HCT116 (cell line): Measurements from ENCODE around the gene POGK. TPM values are rescaled to one million over a fixed set of nuclear protein-coding genes. Genes with fewer than 3 reads are reported as not detected.

ENCODE experiments used
- ATAC-seq: fragments of 200-7000 bp; cut with Tn5 transposase; 2 replicates; pipeline ENCODE4 v1.9.1; 2020; ENCODE audit warnings: mild to moderate bottlenecking, moderate library complexity
- BruUV-seq: library from RNA; stranded (reverse); fragments of 400-500 nt; replicated peaks from 2 replicates; lab custom pipeline; 2021; lab: Mats Ljungman, UMichigan
- CTCF ChIA-PET: fragments of 300-600 bp; sonication (Branson Sonifier 250); formaldehyde crosslinking; loops from one replicate; lab custom pipeline; 2021; ENCODE audit warnings: antibody characterized with exemption; lab: Charles Lee
- POLR2A ChIA-PET: fragments of 300-600, 350-600 bp; sonication (Branson Sonifier 250); formaldehyde crosslinking; loops from one replicate; lab custom pipeline; 2021; ENCODE audit warnings: antibody characterized with exemption; lab: Charles Lee
- RAD21 ChIA-PET, 2 experiments: fragments of 300-600 bp; sonication (Branson Sonifier 250); formaldehyde crosslinking; loops; one replicate each; lab custom pipeline; 2023; ENCODE audit warnings: low total read pairs in 2 of 2; ENCODE audit not compliant: uncharacterized antibody in 2 of 2, unreplicated experiment in 2 of 2, low non-redundant PET in 1 of 2; lab: Charles Lee
- DNase-seq: peaks from one replicate; pipeline ENCODE4 v3.0.0-alpha.2; 2010; ENCODE audit warnings: low read depth, low spot score
- H2AFZ ChIP-seq: fragments of 200-600 bp; shearing (Covaris generic), sonication (generic); 2 replicates; pipeline ENCODE4 v1.6.1; 2017; ENCODE audit warnings: low read depth, mixed run types, mixed read lengths, antibody characterized with exemption, low read length; ENCODE audit not compliant: poor library complexity, severe bottlenecking
- H3K27ac ChIP-seq: 2 replicates; pipeline ENCODE4 v1.5.1; 2012; ENCODE audit warnings: low read depth, low read length
- H3K27me3 ChIP-seq: fragments of 200-600 bp; sonication (generic); 2 replicates; pipeline ENCODE4 v1.6.1; 2016; ENCODE audit warnings: mixed run types, low read length, mixed read lengths; ENCODE audit not compliant: insufficient read depth
- H3K36me3 ChIP-seq, 2 experiments: fragments of 200-500 bp in 1 of 2; fragments of 200-600 bp in 1 of 2; sonication (Bioruptor generic) in 1 of 2; sonication (generic) in 1 of 2; 2 replicates each; pipeline versions ENCODE4 v1.5.1 to v1.6.1; 2014 to 2016; ENCODE audit warnings: low read length in 2 of 2, inconsistent platforms in 1 of 2, mixed read lengths in 1 of 2, mixed run types in 1 of 2; ENCODE audit not compliant: insufficient read depth in 2 of 2, control insufficient read depth in 1 of 2
- H3K4me1 ChIP-seq, 2 experiments: fragments of 200-600 bp in 1 of 2; sonication (generic) in 1 of 2; 2 replicates each; pipeline versions ENCODE4 v1.5.1 to v1.6.1; 2012 to 2017; ENCODE audit warnings: low read length in 2 of 2, inconsistent platforms in 1 of 2, mild to moderate bottlenecking in 1 of 2, mixed read lengths in 1 of 2, mixed run types in 1 of 2, moderate library complexity in 1 of 2; ENCODE audit not compliant: insufficient read depth in 2 of 2, control insufficient read depth in 1 of 2
- H3K4me2 ChIP-seq: fragments of 200-600 bp; sonication (generic); 2 replicates; pipeline ENCODE4 v1.6.1; 2017; ENCODE audit warnings: mixed run types, low read length, mixed read lengths
- H3K4me3 ChIP-seq, 2 experiments: fragments of 200-600 bp in 1 of 2; sonication (generic) in 1 of 2; replicated peaks in 1 of 2; 2 replicates each; pipeline ENCODE4 v1.5.1; 2011 to 2016; ENCODE audit warnings: low read length in 2 of 2, control low read depth in 1 of 2, low read depth in 1 of 2, mild to moderate bottlenecking in 1 of 2, mixed read lengths in 1 of 2, mixed run types in 1 of 2
- H3K79me2 ChIP-seq: fragments of 200-600 bp; sonication (generic); 2 replicates; pipeline ENCODE4 v1.6.1; 2017; ENCODE audit warnings: mild to moderate bottlenecking, mixed run types, low read length, moderate library complexity, mixed read lengths; ENCODE audit not compliant: insufficient read depth
- H3K9ac ChIP-seq: fragments of 200-600 bp; sonication (generic); 2 replicates; pipeline ENCODE4 v1.6.1; 2016; ENCODE audit warnings: low read length, mixed read lengths
- H3K9me2 ChIP-seq: fragments of 200-600 bp; sonication (generic), shearing (Covaris generic); 2 replicates; pipeline ENCODE4 v1.6.1; 2017; ENCODE audit warnings: mixed run types, mild to moderate bottlenecking, moderate library complexity; ENCODE audit not compliant: insufficient read depth
- H3K9me3 ChIP-seq, 2 experiments: fragments of 200-500 bp in 1 of 2; fragments of 200-600 bp in 1 of 2; sonication (Bioruptor generic) in 1 of 2; sonication (generic) in 1 of 2; 2 replicates each; pipeline ENCODE4 v1.6.1; 2014 to 2017; ENCODE audit warnings: low read length in 2 of 2, mixed read lengths in 2 of 2, inconsistent platforms in 1 of 2, low read depth in 1 of 2, mild to moderate bottlenecking in 1 of 2, mixed run types in 1 of 2, moderate library complexity in 1 of 2; ENCODE audit not compliant: control insufficient read depth in 1 of 2, insufficient read depth in 1 of 2
- H4K20me1 ChIP-seq: fragments of 200-600 bp; sonication (generic), shearing (Covaris generic); 2 replicates; pipeline ENCODE4 v1.6.1; 2017; ENCODE audit warnings: mixed run types, mild to moderate bottlenecking, moderate library complexity; ENCODE audit not compliant: insufficient read depth
- ELF1 ChIP-seq: IDR thresholded peaks from 2 replicates; pipeline ENCODE4 v1.6.1; 2012; ENCODE audit warnings: low read depth, borderline replicate concordance
- EZH2phosphoT487 ChIP-seq: fragments of 200-600 bp; IDR thresholded peaks from 2 replicates; pipeline ENCODE4 v1.6.1; 2018; ENCODE audit warnings: antibody characterized with exemption, borderline replicate concordance
- POLR2A ChIP-seq: IDR thresholded peaks from 2 replicates; pipeline ENCODE4 v1.7.0; 2011; ENCODE audit warnings: borderline replicate concordance; ENCODE audit not compliant: insufficient read depth, insufficient read length; ENCODE audit errors: extremely low read depth
- POLR2AphosphoS5 ChIP-seq: IDR thresholded peaks from 2 replicates; pipeline ENCODE4 v1.6.1; 2011; ENCODE audit warnings: mild to moderate bottlenecking, low read depth, low read length, moderate library complexity
- RAD21 ChIP-seq: IDR thresholded peaks from 2 replicates; pipeline ENCODE4 v1.6.1; 2012; ENCODE audit warnings: low read depth, mild to moderate bottlenecking
- SIN3A ChIP-seq: IDR thresholded peaks from 2 replicates; pipeline ENCODE4 v1.6.1; 2012; ENCODE audit warnings: low read depth
- SP1 ChIP-seq: IDR thresholded peaks from 2 replicates; pipeline ENCODE4 v1.6.1; 2012; ENCODE audit warnings: low read depth
- SRF ChIP-seq: IDR thresholded peaks from 2 replicates; pipeline ENCODE4 v1.6.1; 2012; ENCODE audit warnings: low read depth
- YY1 ChIP-seq: IDR thresholded peaks from 2 replicates; pipeline ENCODE4 v1.6.1; 2011; ENCODE audit warnings: low read length, low read depth, moderate library complexity, mild to moderate bottlenecking; ENCODE audit not compliant: insufficient replicate concordance; ENCODE audit errors: extremely low read depth
- ZFX ChIP-seq: fragments of 450-650 bp; IDR thresholded peaks from 2 replicates; pipeline ENCODE4 v1.6.1; 2017
- ZNF274 ChIP-seq: fragments of 200-500 bp; sonication (Bioruptor generic); IDR thresholded peaks from 2 replicates; pipeline ENCODE4 v1.6.1; 2014; ENCODE audit warnings: mild to moderate bottlenecking, low read depth, low read length, inconsistent platforms
- intact Hi-C: fragments of 100-400 bp; cut with micrococcal nuclease; formaldehyde crosslinking; loops from 2 replicates; pipeline ENCODE4 v1.10.0; 2022
- total RNA-seq: library from RNA; stranded (reverse); gene quantifications from one replicate; pipeline ENCODE4 v1.2.1, GENCODE V29; 2021; ENCODE audit not compliant: unreplicated experiment
- TF ChIP-seq, protein P1 (sequence below): IDR thresholded peaks from 2 replicates; pipeline ENCODE4 v1.6.1; 2012; ENCODE audit warnings: low read depth
- TF ChIP-seq, protein P2 (sequence below): IDR thresholded peaks from 2 replicates; pipeline ENCODE4 v1.6.1; 2011; ENCODE audit warnings: mild to moderate bottlenecking, low read length, moderate library complexity; ENCODE audit not compliant: insufficient replicate concordance; ENCODE audit errors: extremely low read depth
- TF ChIP-seq, protein P3 (sequence below): IDR thresholded peaks from 2 replicates; pipeline ENCODE4 v1.6.1; 2012
- TF ChIP-seq, protein P4 (sequence below): IDR thresholded peaks from 2 replicates; pipeline ENCODE4 v1.6.1; 2012

Gene POGK
- total RNA-seq, 1 experiment from 2014 or later, result 35.6 TPM

DNA sequence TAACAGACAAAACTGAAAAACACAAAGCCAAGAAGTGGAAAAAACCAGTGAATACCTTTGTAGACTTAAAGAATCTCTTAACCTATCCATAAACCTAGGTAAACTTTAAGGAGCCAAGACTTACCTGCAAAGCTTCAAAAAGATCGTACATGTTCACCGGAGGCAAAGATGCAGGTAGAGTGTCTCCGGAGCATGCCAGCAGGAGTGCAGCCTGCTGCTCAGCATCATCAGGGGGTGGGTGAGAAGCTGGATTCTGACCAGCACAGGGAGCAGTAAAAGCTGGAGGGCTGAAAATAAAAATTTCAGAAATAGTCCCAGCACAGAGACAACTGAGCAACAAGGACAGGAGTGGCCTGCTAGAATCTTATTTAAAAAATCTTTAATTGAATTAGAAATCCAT is 18.7 kb downstream of the POGK start:
- Histone ChIP-seq H3K27ac (no peak overlapping the region), H3K27me3 (no peaks in the 10 kb centered on the region), H3K9me3 (no peaks in the 10 kb centered on the region), H3K79me2 (peaks cover 38% of the 10 kb centered on the region), H3K36me3 (peaks cover 37 to 50% of the 10 kb centered on the region in 2 experiments; a peak in 3 of 4 replicates), H3K4me3 (no peak overlapping the region), H3K4me1 (no peaks in the 10 kb centered on the region), H2AFZ (no peak overlapping the region), H3K9me2 (no peaks in the 10 kb centered on the region), H4K20me1 (peaks cover 6% of the 10 kb centered on the region; the same call in 1 of the 2 replicates), H3K4me2 (no peak overlapping the region), H3K9ac (no peak overlapping the region)
- no peak for DNase-seq
- CTCF ChIA-PET, result interaction anchor here (0.6 to 1.2 kb wide), 2 partner anchors 205 to 933 kb away, joined by 3 read pairs; no protein-coding TSS in a partner anchor
- no TSS peak for BruUV-seq
- RAD21 ChIA-PET, result no interaction called here
- no peak for ATAC-seq
- POLR2A ChIA-PET, result no interaction called here
- TF ChIP-seq, protein P1, sequence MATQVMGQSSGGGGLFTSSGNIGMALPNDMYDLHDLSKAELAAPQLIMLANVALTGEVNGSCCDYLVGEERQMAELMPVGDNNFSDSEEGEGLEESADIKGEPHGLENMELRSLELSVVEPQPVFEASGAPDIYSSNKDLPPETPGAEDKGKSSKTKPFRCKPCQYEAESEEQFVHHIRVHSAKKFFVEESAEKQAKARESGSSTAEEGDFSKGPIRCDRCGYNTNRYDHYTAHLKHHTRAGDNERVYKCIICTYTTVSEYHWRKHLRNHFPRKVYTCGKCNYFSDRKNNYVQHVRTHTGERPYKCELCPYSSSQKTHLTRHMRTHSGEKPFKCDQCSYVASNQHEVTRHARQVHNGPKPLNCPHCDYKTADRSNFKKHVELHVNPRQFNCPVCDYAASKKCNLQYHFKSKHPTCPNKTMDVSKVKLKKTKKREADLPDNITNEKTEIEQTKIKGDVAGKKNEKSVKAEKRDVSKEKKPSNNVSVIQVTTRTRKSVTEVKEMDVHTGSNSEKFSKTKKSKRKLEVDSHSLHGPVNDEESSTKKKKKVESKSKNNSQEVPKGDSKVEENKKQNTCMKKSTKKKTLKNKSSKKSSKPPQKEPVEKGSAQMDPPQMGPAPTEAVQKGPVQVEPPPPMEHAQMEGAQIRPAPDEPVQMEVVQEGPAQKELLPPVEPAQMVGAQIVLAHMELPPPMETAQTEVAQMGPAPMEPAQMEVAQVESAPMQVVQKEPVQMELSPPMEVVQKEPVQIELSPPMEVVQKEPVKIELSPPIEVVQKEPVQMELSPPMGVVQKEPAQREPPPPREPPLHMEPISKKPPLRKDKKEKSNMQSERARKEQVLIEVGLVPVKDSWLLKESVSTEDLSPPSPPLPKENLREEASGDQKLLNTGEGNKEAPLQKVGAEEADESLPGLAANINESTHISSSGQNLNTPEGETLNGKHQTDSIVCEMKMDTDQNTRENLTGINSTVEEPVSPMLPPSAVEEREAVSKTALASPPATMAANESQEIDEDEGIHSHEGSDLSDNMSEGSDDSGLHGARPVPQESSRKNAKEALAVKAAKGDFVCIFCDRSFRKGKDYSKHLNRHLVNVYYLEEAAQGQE, result no peak
- TF ChIP-seq ZFX (no peak), RAD21 (no peak), SP1 (no peak), POLR2A (no peak), EZH2phosphoT487 (no peak), YY1 (no peak), SRF (no peak), ELF1 (no peak), ZNF274 (no peak), SIN3A (no peak), POLR2AphosphoS5 (no peak)
- TF ChIP-seq, protein P2, sequence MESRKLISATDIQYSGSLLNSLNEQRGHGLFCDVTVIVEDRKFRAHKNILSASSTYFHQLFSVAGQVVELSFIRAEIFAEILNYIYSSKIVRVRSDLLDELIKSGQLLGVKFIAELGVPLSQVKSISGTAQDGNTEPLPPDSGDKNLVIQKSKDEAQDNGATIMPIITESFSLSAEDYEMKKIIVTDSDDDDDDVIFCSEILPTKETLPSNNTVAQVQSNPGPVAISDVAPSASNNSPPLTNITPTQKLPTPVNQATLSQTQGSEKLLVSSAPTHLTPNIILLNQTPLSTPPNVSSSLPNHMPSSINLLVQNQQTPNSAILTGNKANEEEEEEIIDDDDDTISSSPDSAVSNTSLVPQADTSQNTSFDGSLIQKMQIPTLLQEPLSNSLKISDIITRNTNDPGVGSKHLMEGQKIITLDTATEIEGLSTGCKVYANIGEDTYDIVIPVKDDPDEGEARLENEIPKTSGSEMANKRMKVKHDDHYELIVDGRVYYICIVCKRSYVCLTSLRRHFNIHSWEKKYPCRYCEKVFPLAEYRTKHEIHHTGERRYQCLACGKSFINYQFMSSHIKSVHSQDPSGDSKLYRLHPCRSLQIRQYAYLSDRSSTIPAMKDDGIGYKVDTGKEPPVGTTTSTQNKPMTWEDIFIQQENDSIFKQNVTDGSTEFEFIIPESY, result no peak
- TF ChIP-seq, protein P3, sequence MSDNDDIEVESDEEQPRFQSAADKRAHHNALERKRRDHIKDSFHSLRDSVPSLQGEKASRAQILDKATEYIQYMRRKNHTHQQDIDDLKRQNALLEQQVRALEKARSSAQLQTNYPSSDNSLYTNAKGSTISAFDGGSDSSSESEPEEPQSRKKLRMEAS, result no peak
- TF ChIP-seq, protein P4, sequence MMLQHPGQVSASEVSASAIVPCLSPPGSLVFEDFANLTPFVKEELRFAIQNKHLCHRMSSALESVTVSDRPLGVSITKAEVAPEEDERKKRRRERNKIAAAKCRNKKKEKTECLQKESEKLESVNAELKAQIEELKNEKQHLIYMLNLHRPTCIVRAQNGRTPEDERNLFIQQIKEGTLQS, result no peak
- intact Hi-C loops, result no loop called here
